ENCODE results near the gene B9D1. TPM values are rescaled to one million over a fixed set of nuclear protein-coding genes. Genes with fewer than 3 reads are reported as not detected.

The B9D1 gene
- total and polyA plus RNA-seq, 2 experiments from 2014 or later = 35.2 to 63.5 TPM

GRCh38 chr17:19372866-19373504 lies 10.5 kb upstream of the B9D1 start:
- Histone ChIP-seq H4K20me1 (replicated peaks; ENCODE audit: insufficient read depth) (no peaks in the 10 kb centered on the region), H3K36me3 (ENCODE audit: insufficient read depth) (no peaks in the 10 kb centered on the region), H3K27ac (ENCODE audit: low read depth) (no peak overlapping the region), H2AFZ (no peak overlapping the region), H3K27me3 (ENCODE audit: insufficient read depth) (no peaks in the 10 kb centered on the region), H3K79me2 (replicated peaks; ENCODE audit: insufficient read depth) (0 out of 2 replicates have a peak, but pooled peaks cover 7% of the 10 kb centered on the region), H3K4me3 (no peak overlapping the region), H3K4me2 (no peak overlapping the region), H3K4me1 (ENCODE audit: insufficient read depth) (peaks cover 5% of the 10 kb centered on the region), H3F3A (replicated peaks; ENCODE audit: low read depth) (no peaks in the 10 kb centered on the region; the same call in 1 of the 2 replicates), H3K9me2 (ENCODE audit: insufficient read depth) (no peaks in the 10 kb centered on the region)
- Mint-ChIP-seq H3K4me3 (no peak overlapping the region), H3K9me3 (no peaks in the 10 kb centered on the region; the same call in 2 of the 3 replicates), H3K4me1 (peaks cover 16% of the 10 kb centered on the region), H3K36me3 (ENCODE audit: low read depth) (no peaks in the 10 kb centered on the region; the same call in 2 of the 3 replicates), H3K27ac (no peak overlapping the region), H3K27me3 (ENCODE audit: insufficient read depth, low read depth, poor library complexity) (peaks cover 10% of the 10 kb centered on the region)
- no peak for ATAC-seq
- peak; percentile 31 for DNase-seq (ENCODE audit: low spot score)
- TF ChIP-seq CTCF (conservative IDR thresholded peaks at IDR 0.05; ENCODE audit: low read depth in 2 of 2) (no peak), ZNF114 (CRISPR knock-in tag; IDR thresholded peaks at IDR 0.05) (no peak), EZH2 (IDR thresholded peaks at IDR 0.05; ENCODE audit: low read depth, unreplicated experiment) (no peak), REST (IDR thresholded peaks at IDR 0.05; ENCODE audit: unreplicated experiment) (no peak), POLR2AphosphoS5 (IDR thresholded peaks at IDR 0.05; ENCODE audit: low read depth) (no peak), EZH2phosphoT487 (IDR thresholded peaks at IDR 0.05; ENCODE audit: unreplicated experiment) (no peak), STAT1 (IDR thresholded peaks at IDR 0.05; ENCODE audit: unreplicated experiment) (no peak), CREB1 (CRISPR knock-in tag; IDR thresholded peaks at IDR 0.05; ENCODE audit: low read depth) (no peak), ETS1 (IDR thresholded peaks at IDR 0.05) (no peak), NANOG (IDR thresholded peaks at IDR 0.05; ENCODE audit: borderline replicate concordance) (no peak), ZNF331 (CRISPR knock-in tag; IDR thresholded peaks at IDR 0.05; ENCODE audit: low read depth) (no peak), ZNF462 (CRISPR knock-in tag; IDR thresholded peaks at IDR 0.05) (no peak), JUNB (IDR thresholded peaks at IDR 0.05; ENCODE audit: unreplicated experiment) (no peak)
